ENCODE results near the gene RPTOR.
A peak's percentile ranks its signal among the peaks of the same experiment; 100 is the strongest.

RPTOR gene

DNA sequence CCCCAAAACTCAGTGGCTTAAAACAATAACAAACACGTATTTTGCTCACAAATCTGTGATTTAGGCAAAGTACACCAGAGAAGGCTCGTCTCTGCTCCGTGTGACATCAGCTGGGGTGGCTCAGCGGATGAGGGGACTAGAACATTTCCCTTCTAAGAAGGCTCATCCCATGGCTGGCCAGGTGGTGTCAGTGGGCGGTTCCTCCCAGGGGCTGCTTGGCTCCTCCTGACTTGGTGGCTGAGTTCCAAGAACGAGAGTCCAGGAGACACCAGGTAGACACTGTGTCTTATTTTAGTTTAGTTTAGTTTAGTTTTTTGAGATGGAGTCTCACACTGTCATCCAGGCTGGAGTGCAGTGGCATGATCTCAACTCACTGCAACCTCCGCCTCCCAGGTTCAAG lies 441.4 kb downstream of the RPTOR start:
- DNase-seq (ENCODE audit: low read depth), result no peak

DNA sequence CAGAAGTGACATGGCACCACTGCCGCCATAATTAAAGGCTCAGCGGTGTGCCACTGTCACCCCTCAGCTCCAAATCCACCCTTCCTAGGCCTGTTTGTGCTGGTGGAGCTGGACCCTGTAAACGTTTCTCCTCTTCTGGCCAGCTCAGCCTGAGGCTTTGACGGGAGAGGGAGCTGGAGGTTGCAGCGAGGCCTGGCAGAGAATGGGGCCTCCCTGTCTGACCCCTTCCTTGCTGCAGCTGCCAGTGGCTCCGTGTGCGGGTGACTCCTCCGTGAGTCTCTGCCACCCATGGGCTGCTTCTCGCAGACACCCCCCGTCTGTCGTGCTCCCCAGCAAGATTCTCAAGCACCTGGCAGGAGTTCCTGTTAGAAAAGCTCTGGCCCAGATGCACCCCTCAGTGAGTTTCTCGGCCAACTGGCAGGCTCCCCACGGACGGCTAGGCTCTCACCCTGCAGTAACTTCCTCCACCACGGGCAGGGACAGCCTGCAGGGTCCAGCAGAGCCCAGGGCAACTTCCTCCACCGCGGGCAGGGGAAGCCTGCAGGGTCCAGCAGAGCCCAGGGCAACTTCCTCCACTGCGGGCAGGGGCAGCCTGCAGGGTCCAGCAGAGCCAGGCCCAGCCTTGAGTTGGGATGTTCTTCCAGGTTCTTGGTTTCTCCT lies 442.3 kb downstream of the RPTOR start:
- no peak for DNase-seq (ENCODE audit: low read depth)

DNA sequence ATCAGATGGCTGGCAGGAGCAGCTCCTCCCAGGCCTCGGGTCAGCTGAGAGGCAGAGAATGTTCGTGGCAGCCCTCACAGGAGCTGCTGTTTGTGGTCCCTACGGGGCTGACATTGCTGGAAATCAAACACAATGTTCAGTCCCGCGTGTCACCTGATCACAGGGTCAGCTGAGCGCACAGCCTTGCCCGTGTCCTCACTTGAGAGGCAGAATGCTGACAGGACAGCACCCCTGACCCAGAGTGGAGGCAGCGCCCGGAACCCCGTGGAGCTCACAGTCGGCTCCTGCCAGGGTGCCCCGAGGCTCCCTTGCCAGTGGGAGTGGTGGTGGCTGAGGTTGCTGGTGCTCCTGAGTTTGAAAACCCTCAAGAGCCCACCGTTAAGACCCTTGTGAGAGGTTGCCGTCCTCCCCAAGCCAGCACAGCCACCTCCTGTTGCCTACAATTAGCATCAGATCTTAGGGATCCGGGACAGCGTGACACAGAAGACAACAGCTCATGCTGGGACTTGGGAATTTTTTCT lies 443.4 kb downstream of the RPTOR start:
- DNase-seq (ENCODE audit: low read depth), result no peak

DNA sequence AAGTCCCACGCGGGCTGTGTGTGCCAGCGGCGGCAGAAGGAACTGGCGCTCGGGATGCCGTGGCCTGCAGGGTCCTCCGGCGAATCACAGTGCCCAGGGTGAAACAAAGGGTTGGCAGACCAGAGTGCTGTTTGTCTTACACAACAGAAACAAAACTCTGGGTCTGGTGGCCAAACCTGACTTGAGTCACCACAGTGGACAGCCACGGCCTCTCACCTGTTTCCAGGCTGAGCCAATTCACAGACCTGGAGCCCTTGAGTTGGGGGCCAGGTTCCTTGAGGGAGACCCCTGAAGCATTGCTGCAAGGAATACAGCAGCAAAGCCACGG lies 444.9 kb downstream of the RPTOR start:
- DNase-seq (ENCODE audit: low read depth), result no peak

DNA sequence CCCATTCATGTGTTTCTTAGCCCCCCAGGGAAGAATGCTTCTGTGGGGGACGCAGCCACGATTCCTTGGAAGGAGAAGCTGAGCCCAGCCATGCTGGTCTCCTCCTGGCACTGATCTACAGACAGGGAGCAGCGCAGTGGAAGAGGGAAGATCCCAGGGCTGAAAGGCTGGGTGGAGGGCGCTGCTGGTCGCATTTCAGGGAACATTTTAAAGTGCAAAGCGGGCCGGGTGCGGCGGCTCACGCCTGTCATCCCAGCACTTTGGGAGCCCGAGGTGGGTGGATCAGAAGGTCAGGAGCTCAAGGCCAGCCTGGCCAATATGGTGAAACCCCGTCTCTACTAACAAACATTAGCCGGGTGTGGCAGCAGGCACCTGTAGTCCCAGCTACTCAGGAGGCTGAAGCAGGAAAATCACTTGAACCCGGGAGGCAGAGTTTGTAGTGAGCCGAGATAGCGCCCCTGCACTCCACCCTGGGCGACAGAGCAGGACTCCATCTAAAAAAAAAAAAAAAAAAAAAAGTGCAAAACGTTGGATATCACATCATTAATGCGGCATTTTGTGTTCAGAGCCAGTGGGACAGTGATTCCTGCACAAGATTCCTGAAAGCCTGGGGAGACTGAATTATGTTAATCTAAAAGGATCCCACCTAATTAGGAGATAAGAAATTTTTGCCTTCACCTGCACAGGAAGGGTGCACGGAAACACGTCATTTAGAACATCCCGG lies 446.4 kb downstream of the RPTOR start:
- DNase-seq (ENCODE audit: low read depth), result no peak

DNA sequence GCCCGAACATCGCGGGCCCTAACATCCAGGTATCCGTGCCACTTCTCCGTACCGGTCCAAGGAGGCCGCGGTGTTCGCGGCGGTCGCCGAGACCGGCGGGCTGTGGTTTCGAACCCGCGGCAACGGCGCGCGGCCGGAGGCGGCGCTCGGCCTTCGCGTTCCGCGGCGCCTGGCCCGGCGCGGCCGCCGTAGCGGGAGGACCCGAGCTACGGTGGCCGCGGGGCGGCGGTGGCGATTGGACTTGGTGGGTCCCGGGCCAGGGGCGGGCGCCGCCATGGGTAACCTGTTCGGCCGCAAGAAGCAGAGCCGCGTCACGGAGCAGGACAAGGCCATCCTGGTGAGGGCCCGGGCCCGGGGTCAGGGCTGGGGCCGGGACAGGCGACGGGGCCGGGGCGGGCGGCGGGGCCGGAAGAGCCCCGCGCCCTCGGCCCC lies 447.0 kb downstream of the RPTOR start, which contains the start of gene CHMP6:
TSS of gene CHMP6 (plus strand) at position 197 of the 432 bp plus-strand sequence. CDS start at position 275, 78 bp downstream.
- peak; percentile 68 for DNase-seq (ENCODE audit: low read depth)

DNA sequence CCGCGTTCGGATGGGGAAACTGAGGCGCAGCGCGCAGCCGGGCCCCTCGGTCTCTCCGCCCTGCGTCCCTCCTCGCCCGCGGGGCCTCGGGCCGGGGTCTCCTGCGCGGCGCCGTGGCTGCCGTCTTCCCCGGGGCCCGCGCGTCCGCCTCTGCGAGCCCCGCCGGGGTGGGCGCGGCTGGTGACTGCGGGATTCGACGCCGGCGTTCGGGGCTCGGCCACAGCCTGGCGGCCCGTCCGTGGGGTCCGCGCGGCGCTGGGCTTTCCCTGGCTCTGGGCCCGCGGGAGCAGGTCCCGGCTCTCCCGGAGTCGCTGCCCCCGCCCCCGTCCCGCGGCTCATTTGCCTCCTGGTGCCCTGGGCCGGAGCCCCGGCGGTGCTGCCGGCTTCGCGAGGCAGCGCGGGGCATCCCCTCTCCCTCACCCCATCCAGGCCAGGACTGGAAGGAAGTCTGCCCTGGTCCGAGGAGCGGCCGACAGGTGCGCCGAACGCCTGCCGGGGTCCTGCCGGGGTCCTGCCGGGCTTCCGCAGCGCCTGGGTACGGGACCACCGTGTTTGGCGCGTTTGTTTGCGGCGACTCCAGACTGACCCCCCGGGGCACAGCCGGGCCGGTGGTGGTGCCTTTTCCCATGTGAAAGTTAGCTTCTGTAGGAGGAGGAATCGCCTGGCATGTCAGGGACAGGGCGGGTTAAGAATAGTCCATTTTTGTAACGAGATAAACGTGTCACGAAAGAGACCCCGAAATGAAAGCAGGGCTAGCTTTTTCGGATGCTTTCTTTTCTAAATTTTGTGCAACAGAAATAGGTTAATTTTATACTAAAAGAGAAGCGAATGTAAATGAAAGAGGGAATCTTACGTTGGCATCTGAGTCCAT lies 447.7 kb downstream of the RPTOR start:
- DNase-seq (ENCODE audit: low read depth), result no peak

DNA sequence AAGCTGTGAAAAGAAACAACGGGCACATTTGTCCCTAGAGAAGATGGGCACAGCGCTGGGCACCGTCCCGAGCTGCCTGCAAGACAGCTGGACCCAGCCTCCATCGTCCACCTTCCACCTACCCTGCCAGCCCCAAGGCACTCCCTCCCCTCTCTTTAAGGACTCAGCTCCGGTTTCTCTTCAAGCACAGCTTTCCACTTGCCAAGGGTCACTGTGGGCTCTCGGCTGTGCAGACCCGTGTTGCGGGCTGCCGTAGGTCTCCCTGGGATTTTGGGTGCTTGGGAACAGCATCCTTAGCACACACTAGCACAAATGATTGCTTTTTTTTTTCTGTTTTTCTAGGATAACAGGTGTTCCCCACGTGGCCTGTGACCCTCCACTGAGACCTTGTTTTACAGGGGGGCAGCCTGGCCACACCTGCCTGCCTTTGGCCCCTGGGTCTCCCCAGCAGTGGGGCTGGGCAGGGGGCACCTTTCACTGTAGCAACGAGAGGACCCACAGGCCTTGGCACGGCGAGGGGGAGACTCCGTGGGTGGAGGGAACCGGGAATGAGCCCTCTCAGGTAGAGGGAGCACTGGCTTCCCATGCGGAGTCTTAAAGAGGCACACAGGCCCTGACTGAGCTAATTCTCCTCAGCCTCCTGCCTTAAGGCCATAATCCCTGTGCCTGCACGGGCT lies 448.4 kb downstream of the RPTOR start:
- no peak for DNase-seq (ENCODE audit: low read depth)

DNA sequence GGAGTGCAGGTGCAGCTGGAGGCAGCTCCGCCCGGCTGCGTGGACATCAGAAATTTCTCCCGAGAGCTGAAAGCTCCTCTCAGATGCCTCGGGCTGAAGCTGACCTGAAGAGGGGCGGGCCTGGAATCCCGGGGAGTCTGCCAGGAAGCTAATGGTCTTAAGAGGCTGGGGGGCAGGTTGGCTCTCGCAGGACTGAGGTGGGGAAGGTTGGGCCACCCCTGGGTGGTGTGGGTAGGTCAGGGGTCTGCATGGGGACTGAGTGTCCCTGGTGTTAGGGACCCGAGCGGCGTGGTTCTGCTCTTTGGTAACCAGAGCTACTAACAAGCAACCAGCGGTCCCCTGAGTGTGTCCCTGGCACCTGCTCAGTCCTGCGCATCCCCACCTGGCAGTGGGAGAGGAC lies 450.5 kb downstream of the RPTOR start:
- no peak for DNase-seq (ENCODE audit: low read depth)

DNA sequence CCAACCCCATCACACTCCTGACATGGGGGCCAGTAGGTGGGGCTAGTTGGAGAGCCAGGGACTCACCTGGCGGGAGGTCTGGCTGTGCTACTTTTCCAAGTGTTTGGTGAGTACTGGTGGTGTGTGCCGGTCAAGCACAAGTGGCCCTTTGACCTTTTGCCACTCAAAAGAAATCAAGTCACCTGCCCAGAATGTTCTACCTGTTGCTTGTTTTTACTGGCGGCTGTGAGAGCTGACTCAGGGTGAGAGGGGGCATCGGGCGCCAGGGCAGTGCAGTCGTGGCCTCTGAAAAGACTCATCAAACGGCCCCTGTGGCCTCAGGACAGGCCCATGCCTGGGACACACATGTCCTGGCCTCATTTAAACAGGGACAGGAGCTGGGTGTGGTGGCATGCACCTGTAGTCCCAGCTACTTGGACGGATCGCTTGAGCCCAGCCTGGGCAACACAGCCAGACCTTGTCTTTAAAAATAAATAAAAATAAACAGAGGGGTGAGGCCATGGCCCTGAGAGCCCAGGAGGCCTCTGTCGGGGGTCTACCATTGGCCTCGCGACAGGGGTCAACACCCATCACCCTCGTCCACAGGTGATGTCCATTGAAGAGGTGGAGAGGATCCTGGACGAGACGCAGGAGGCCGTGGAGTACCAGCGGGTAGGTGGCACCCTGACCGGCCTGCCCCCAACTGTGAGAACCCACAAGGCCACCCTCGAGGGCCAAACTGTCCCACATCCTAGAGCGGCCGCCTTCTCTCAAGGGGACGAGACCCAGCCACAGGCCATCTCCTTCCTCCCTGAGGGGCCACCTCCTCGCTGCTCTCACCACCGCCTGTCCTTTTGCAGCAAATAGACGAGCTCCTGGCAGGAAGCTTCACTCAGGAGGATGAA lies 452.0 kb downstream of the RPTOR start:
- DNase-seq (ENCODE audit: low read depth), result no peak

DNA sequence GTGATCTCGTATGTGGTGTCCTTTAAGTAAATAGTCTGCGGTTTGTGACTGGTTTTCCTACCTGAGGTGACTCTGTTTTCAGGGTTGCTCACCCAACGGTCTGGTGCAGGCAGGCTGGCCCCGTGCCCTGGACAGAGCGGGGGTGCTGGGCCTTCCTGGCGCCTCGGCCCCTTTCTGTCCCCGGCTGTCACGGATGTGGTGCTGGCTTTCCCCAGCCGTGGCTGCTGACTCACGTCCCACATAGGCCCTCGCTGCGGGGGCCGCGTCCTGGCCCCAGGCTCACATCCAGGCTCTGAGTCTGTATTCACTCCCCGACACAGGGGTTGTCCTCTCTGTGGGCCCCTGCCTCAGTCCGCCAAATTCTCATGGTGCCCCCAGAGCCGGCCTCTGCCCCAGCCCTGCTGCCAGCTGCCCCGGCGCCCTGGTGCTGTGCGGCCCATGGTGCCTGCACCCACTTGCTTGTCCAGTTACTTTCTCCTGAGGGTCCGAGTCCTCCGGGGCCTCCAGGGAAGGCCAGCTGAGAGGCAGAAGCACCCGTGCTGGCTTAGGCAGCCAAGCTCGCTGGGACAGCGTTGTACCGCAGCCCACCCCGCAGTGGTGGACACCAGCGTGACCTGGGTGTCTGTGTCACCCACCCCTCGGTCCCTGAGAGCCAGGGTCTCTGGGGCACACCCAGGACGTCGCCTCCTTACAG lies 452.9 kb downstream of the RPTOR start:
- DNase-seq (ENCODE audit: low read depth), result no peak

DNA sequence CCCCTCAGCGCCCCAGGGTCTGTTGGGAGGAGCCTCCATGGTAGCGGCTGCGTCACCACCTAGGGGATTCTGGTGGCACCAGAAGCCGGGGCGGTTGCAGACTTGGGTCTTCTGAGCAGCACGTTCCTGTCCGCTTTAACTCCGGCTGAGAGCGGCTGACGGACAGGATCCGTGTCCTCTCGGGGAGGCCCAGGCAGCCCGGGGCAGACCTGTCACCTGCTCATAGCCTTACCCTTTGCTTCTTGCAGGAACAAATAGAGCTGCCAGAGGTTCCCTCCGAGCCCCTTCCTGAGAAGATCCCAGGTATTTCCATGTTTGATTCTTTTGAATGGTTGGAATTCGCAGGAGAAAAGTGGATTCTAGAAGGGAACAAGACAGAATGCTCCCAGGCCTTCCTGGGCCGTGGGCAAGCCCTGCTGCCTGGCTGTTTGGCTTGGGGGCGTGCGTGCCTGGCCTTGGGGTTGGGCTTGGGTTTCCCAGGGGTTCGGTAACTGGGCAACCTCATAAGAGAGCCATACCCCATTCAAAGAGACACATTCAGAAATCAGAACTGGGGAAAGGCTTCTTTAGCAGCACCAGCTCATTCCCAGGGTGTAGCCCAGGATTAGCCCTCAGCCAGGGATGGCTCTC lies 453.6 kb downstream of the RPTOR start:
- DNase-seq (ENCODE audit: low read depth), result no peak

DNA sequence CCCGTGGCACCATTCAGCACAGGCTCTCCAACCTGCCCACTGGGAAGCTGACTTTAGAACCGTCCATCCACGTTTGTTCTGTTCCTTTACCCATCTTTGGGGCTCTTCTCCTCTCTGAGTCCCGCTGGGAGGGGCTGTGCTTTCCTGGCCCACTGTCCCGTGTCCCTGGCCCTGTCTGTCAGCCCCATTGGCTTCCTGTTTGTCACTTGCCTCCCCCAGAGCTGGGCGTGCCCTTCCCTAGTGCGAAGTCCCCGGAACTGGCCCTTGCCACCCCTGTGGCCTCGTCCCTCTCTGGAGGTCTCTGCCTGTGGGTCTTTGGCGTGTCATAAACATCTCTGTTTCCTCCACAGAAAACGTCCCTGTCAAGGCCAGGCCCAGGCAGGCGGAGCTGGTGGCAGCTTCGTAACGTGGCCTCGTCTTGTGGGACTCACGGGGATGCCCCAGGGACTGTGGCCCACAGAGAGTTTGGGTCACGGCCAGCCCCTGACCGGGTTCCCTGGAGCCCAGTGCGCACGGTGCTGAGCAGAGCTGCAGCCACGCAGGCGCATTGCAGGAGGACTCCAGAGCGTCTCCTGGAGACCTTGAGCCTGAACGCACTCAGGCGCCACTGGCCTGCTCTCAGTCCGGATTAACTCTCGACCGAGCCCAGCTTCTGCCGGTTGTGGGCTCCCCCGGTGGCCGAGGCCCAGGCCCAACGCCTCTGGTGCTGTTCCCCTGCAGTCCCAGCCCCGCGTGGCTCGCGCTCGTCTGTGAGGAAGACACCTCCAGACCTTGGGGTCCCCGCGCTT lies 454.3 kb downstream of the RPTOR start:
- DNase-seq (ENCODE audit: low read depth), result no peak

DNA sequence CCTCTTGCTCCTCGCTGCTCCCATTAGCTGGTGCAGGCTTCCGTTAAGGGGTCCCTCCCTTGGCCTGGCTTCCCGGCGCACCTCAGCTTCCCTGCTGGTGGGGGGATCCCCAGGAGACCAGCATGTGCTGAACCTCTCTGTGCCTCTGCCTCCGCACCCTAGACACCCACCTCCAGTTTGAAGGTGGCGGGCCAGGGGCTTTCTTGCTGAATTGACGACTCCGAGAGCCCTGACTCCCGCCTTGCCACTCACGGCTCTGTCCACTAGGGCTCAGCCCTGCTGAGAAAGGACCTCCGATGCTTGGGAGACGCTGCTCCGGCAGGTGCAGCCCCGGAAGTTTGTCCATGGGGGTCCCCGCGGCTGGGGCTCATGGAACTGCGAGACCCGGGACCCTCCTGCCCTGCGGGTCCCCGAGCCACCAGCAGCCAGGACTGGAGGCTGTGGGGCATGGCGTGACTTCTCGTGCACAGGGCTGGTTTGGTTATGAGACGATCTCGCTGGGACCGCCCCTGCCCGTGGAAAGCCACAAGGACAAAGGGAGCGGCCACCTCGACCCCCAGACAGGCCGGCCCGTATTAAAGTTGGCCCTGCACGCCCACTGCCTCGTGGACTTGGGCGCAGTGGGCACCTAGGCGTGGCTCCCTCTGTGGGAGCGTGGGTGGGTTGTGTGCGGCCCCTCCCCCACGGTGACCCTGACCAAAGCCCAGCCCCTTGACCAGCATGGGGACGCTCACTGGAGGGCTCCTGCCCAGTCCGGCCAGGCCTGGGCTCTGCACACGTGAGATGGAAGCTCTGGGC lies 455.1 kb downstream of the RPTOR start:
- no peak for DNase-seq (ENCODE audit: low read depth)

DNA sequence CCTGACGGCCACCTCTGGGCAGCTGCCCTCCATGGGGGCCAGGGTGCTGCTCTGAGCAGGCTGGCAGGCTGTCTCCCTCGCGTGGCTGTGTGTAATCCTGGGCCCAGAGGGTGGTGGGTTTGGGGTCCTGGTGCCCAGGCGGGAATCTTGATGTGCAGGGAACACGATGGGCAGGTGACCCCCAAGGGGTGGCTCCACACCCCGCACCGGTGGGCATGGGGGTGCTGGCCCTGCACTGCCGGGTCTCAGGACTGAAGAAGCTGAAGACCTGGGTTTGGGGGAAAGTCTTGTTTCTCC lies 455.6 kb downstream of the RPTOR start:
- no peak for DNase-seq (ENCODE audit: low read depth)

DNA sequence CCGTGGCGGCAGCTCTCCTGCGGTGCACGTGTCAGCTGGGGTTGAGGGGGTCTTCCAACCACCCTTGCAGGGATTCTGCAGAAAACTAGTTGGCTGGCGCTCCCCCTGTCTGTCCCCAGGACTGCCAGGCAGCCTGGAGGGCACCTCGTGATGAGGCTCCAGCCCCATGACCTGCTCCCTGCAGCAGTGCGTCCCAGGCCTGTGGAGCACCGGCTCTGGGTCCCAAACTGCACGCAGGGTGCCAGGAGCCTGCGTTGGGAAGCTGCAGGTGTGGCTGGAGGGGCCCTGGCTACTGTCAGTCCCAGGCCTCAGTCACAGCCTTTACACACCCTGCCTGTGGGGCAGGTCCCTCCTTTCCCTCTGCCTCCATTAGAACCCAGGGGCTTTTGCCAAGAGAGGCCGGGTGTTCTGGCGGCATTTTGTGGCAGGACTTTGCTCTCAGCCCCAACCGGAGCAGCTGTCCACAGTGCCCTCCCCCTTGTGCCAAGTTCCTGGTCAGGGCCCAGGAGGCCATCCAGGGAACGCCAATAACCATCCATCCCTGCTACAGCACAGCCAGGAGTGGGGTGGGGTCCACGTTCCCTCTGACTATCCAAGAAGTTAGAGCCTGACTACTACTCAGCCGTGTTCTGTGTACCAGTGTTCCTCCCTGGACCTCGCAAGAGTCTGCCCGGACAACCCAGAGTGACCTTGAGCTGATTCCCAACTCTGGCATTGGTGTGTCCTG lies 456.2 kb downstream of the RPTOR start:
- no peak for DNase-seq (ENCODE audit: low read depth)

DNA sequence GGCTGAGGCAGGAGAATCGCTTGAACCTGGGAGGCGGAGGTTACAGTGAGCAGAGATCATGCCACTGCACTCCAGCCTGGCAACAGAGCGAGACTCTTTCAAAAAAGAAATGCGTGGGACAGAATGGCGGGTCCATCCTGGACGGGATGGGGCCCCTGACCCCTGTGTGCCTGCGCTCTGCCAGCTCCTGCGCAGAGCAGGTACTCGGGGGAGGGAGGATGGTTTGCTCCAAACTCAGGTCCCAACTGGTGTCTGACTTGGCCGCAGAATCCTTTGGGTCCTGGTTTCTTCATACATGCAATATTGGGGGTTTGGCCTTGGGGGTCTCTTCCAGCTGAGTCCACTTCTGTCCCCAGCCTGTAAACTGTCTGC lies 457.4 kb downstream of the RPTOR start:
- DNase-seq (ENCODE audit: low read depth), result no peak
